GM18526 (cell line): Measurements from ENCODE around the gene PADI6.

Experiments
- POLR2A ChIP-seq: IDR thresholded peaks from 3 replicates; pipeline ENCODE4 v1.6.1; 2011; ENCODE audit not compliant: insufficient read length; ENCODE audit errors: extremely low read depth

PADI6 gene

GRCh38 chr1:17437260-17437579 lies 65.2 kb downstream of the PADI6 start:
- no peak for TF ChIP-seq POLR2A

DNA sequence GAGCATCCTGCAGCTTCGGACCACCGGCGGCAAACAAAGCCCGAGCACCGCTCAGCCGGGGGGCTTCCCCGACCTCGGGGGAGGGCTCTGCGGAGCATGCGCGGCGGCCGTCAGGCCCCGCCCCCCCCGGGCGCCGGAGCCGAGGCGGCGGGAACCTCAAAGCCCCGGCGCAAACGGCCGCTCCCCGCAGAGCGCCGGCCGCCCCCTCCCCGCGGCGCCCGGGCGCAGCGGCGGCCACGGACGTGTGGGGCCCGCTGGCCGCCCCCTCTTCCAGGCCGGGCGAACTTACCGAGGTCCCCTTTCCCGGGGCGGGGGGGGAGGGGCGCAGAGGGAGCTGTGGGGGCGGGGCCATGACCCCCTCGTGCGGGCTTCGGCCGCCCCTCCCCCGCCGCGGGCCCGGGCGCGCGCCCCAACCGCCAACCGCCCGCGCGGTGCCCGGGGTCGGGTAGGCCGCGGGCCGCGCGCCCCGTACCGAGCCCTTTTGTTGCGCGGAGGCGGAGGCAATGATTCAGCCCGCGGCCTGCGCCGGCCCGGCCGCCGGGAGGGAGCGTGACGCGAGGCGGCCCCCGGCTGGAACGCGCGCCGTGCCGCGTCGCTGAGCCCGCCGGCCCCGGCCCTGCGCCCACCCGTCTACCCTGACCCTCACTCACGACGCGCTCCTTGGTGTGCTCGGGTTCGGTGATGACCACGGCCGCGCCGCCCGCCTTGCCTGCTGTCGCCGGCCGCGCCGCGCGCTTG lies 65.8 kb downstream of the PADI6 start:
- TF ChIP-seq POLR2A, result peak; percentile 34

GRCh38 chr1:17438318-17439249 lies 66.6 kb downstream of the PADI6 start:
- TF ChIP-seq POLR2A, result peak; percentile 60

DNA sequence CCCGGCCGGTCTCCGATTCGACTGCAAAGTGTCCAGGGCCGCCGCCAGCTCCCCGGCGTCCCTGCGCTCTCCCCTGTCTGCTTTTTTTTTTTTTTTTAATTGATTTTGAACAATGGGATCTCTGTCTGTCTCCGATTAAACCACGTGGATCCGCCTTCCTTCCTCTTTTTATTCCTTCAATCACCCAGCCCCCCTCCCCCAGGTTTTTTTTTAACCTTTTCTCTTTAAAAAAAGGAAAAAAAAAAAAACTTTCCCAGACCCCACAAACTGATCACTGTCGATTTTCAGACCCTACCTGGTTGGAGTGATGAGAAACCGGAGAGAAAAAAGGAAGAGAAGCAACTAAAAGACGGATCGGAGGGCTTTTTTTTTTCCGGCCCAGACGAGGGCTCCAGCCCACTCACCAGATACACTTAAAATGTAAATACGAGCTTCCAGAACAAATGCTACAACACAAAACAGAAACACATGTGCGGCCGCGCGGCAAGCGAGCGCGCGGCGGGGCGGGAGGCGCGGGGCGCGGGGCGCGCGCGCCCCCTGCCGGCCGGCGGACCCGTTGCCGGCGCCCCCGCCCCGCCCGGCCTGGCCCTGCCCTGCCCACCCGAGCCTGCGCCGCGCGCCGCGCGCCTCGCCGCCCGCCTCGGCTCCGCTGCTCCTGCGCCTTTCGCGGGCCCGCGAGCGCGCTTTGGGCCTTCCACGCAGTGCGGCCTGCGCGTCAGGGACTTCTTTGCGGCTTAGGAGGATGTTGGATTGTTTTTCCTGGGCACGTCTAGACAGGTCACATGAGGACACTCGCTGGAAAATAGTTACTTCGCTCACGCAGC lies 67.5 kb downstream of the PADI6 start, which contains the start of gene RCC2:
Gene RCC2, minus strand, starts transcription at position 428 of the 824 bp plus-strand sequence. CDS start 1,163 bp downstream, outside the sequence.
- TF ChIP-seq POLR2A, result peak; percentile 56

GRCh38 chr1:17440074-17440826 lies 68.3 kb downstream of the PADI6 start:
- TF ChIP-seq POLR2A, result no peak

DNA sequence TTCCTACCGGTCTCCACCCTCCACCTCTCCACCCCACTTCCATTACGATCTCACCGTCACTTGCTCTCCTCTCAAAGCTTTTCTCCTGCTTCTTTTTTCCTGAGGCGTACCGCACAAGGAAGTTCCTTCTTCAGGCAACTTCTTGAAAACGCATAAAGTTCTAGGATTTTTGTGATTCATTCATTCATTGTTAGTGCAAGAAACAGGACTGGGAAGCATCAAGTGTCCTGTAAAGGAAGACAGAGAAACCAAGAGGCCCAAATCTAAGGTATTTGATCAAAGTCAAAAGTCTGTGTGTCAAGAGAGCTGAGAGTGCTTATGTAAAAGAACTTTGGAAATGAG lies 68.8 kb downstream of the PADI6 start:
- TF ChIP-seq POLR2A, result no peak

GRCh38 chr1:17441265-17441992 lies 69.4 kb downstream of the PADI6 start:
- TF ChIP-seq POLR2A, result no peak

DNA sequence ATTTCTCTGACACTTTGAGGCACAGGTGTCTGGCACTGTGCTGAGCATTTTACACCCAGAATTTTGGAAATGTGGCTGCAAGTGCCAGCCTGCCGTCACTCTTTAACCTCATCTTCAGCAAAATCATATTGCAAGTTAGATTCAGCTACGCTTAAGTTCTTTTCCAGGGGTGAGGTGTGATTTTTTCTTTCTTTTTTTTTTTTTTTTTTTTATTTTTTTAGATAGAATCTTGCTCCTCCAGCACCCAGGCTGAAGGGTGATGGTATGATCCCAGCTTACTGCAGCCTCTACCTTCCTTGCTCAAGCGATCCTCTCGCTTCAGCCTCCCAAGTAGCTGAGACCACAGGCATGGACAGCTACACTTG lies 70.0 kb downstream of the PADI6 start:
- no peak for TF ChIP-seq POLR2A

DNA sequence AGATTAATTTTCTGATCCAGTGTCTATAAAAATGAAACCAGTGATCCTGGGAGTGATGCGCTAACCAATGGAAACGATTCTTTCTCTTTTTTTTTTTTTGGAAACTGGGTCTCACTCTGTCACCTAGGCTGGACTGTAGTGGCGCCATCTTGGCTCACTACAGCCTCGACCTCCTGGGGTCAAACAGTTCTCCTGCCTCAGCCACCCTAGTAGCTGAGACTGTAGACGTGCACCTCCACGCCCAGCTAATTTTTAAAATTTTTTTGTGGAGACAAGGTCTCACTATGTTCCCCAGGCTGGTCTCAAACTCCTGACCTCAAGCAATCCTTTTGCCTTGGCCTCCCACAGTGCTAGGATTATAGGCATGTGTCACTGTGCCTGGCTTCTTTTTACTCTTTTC lies 70.8 kb downstream of the PADI6 start:
- TF ChIP-seq POLR2A, result no peak

- no peak for TF ChIP-seq POLR2A
These were observed 75.6 kb downstream of the PADI6 start for GRCh38 chr1:17447501-17447992.
